Ascending aorta (tissue), 2 donors: ENCODE data around the gene HAUS6. TPM values are rescaled to one million over a fixed set of nuclear protein-coding genes. Genes with fewer than 3 reads are reported as not detected.

Source experiments
- DNase-seq, 2 donors: peaks; one replicate each; pipeline ENCODE4 v3.0.0-alpha.2; 2019; ENCODE audit warnings: low spot score in 2 of 2
- H3K27ac ChIP-seq, 2 donors: fragments of 200-600 bp; sonication (generic); one replicate each; pipeline ENCODE4 v1.5.1; 2016 to 2017; ENCODE audit warnings: mild to moderate bottlenecking in 1 of 2
- H3K27me3 ChIP-seq: fragments of 200-600 bp; sonication (generic); one replicate; pipeline ENCODE4 v1.5.1; 2017
- H3K36me3 ChIP-seq, 2 donors: fragments of 200-600 bp; sonication (generic); one replicate each; pipeline ENCODE4 v1.5.1; 2016
- H3K4me1 ChIP-seq, 2 donors: fragments of 200-600 bp; sonication (generic); one replicate each; pipeline ENCODE4 v1.5.1; 2016 to 2017; ENCODE audit warnings: mild to moderate bottlenecking in 1 of 2
- H3K4me3 ChIP-seq, 2 donors: fragments of 200-600 bp; sonication (generic); one replicate each; pipeline ENCODE4 v1.5.1; 2016 to 2017; ENCODE audit warnings: mild to moderate bottlenecking in 1 of 2
- H3K9me3 ChIP-seq, 2 donors: fragments of 200-600 bp; sonication (generic); one replicate each; pipeline ENCODE4 v1.5.1; 2016
- CTCF ChIP-seq, 3 experiments: fragments of 200-600 bp in 2 of 3; fragments of 450-650 bp in 1 of 3; sonication (generic) in 2 of 3; IDR thresholded peaks; one replicate each; pipeline ENCODE4 v1.5.1; 2016 to 2019; ENCODE audit warnings: antibody characterized with exemption in 3 of 3, mild to moderate bottlenecking in 1 of 3, moderate library complexity in 1 of 3
- intact Hi-C: fragments of 100-400 bp; cut with DNase I; formaldehyde crosslinking; loops from one replicate; pipeline ENCODE4 v1.15.1; 2023
- total RNA-seq: library from RNA; depleted of rRNA; stranded (reverse); fragments of >200 nt; gene quantifications from one replicate; pipeline ENCODE4 v1.1.0, GENCODE V29; 2016

Gene HAUS6
- total RNA-seq, 1 donor from 2014 or later, result 3.4 TPM

- DNase-seq, result no peak
- no peak overlapping the region for H3K27ac ChIP-seq
- H3K36me3 ChIP-seq, result no peaks in the 10 kb centered on the region
These were observed 43.2 kb upstream of the HAUS6 start for GRCh38 chr9:19145881-19146280.

GRCh38 chr9:19140259-19140658 lies 37.6 kb upstream of the HAUS6 start:
- H3K27ac ChIP-seq, result no peak overlapping the region
- H3K4me1 ChIP-seq, result no peaks in the 10 kb centered on the region
- TF ChIP-seq CTCF (IDR thresholded peaks at IDR 0.05), result no peak
- intact Hi-C loops, result no loop called here
- no peaks in the 10 kb centered on the region for H3K27me3 ChIP-seq
- H3K4me3 ChIP-seq, result no peak overlapping the region
- H3K9me3 ChIP-seq, result no peaks in the 10 kb centered on the region
- no peaks in the 10 kb centered on the region for H3K36me3 ChIP-seq
- DNase-seq, result no peak

More at GRCh38 chr9:19145881-19146280, 43.2 kb upstream of the HAUS6 start:
- no peak for TF ChIP-seq CTCF (IDR thresholded peaks at IDR 0.05)
- Histone ChIP-seq H3K9me3 (no peaks in the 10 kb centered on the region), H3K27me3 (no peaks in the 10 kb centered on the region), H3K4me1 (no peaks in the 10 kb centered on the region), H3K4me3 (no peak overlapping the region)
- intact Hi-C loops, result no loop called here

- no peak for TF ChIP-seq CTCF (IDR thresholded peaks at IDR 0.05)
- Histone ChIP-seq H3K27me3 (no peaks in the 10 kb centered on the region), H3K4me1 (no peaks in the 10 kb centered on the region), H3K4me3 (no peak overlapping the region), H3K27ac (no peak overlapping the region), H3K9me3 (no peaks in the 10 kb centered on the region), H3K36me3 (no peaks in the 10 kb centered on the region)
- intact Hi-C loops, result no loop called here
- no peak for DNase-seq
These were observed 35.4 kb upstream of the HAUS6 start for GRCh38 chr9:19138084-19138483.

- TF ChIP-seq CTCF (IDR thresholded peaks at IDR 0.05), result no peak
- Histone ChIP-seq H3K36me3 (no peaks in the 10 kb centered on the region), H3K27ac (no peak overlapping the region), H3K4me3 (no peak overlapping the region), H3K27me3 (no peaks in the 10 kb centered on the region), H3K4me1 (no peaks in the 10 kb centered on the region), H3K9me3 (no peaks in the 10 kb centered on the region)
- intact Hi-C loops, result no loop called here
- DNase-seq, result no peak
These were observed 34.6 kb upstream of the HAUS6 start for GRCh38 chr9:19137282-19137681.

- DNase-seq, result no peak
- no peak for TF ChIP-seq CTCF (IDR thresholded peaks at IDR 0.05)
- H3K36me3 ChIP-seq, result no peaks in the 10 kb centered on the region
- intact Hi-C loops, result no loop called here
- no peaks in the 10 kb centered on the region for H3K27me3 ChIP-seq
- H3K27ac ChIP-seq, result no peak overlapping the region
- H3K9me3 ChIP-seq, result no peaks in the 10 kb centered on the region
- H3K4me1 ChIP-seq, result no peaks in the 10 kb centered on the region
- H3K4me3 ChIP-seq, result no peak overlapping the region
These were observed 33.4 kb upstream of the HAUS6 start for GRCh38 chr9:19136129-19136528.
